Omental fat pad (tissue), 4 donors: ENCODE measurements around the gene RGS10. TPM values are rescaled to one million over a fixed set of nuclear protein-coding genes. Genes with fewer than 3 reads are reported as not detected.

Source experiments
- ATAC-seq: fragments of 150-250 bp; one replicate; pipeline ENCODE4 v1.9.1; 2016; ENCODE audit warnings: mild to moderate bottlenecking, moderate library complexity; ENCODE audit not compliant: low FRiP score
- DNase-seq: peaks from one replicate; pipeline ENCODE4 v3.0.0-alpha.2; 2019; ENCODE audit warnings: low spot score
- CTCF ChIP-seq, 3 donors: fragments of 450-650 bp; IDR thresholded peaks; one replicate each; pipeline ENCODE4 v1.5.1; 2016 to 2017; ENCODE audit warnings: antibody characterized with exemption in 3 of 3, mild to moderate bottlenecking in 3 of 3, moderate library complexity in 2 of 3
- total RNA-seq, 4 donors: library from RNA; depleted of rRNA; stranded (reverse); fragments of >200 nt; gene quantifications; one replicate each; pipeline ENCODE4 v1.1.0, GENCODE V29; 2016

The RGS10 gene
- total RNA-seq, 4 donors from 2014 or later, result 12.3 to 40.2 (median 18.7) TPM

- no peak for TF ChIP-seq CTCF (IDR thresholded peaks at IDR 0.05)
- peak; percentile 41 for ATAC-seq
- no peak for DNase-seq
Measured at GRCh38 chr10:119521443-119522204, 20.9 kb downstream of the RGS10 start.

DNA sequence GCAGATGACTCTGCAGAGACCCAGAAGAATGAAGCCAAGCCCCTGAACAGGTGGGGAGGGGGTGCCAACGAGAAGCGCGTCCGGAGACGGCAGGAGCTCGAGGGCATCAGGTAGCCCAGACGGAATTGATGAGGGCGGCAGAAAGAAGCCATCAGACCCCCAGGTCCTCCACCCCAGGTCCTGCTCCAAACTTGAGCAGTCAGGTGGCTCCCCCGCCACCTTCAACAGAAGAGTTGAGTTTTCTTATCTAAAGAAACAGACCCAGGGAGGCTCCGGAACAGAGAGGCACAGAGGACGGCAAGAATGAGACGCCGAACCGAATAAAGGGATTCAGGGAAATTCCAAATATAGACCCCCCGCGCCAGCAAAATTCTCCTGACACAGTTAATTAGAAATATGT is 22.2 kb downstream of the RGS10 start:
- ATAC-seq, result no peak
- DNase-seq, result no peak

DNA sequence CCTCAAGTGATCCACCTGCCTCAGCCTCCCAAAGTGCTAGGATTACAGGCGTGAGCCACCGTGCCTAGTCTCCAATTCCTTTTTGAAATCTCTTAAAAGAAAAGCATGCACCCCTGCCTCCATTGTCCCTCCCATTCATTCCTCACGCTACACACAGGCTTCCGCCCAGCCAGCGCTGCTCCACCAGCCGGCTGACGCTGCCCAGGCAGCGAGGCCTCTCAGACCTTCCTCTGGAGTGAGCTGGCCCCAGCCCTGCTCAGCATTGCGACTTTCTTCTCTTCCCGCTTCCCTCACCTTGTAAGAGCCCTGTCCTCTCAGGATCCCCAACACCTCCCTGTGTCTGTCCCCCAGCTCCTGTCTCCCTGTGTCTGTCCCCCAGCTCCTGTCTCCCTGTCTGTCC is 23.6 kb downstream of the RGS10 start:
- no peak for TF ChIP-seq CTCF (IDR thresholded peaks at IDR 0.05)
- ATAC-seq (no peak), DNase-seq (no peak)

More for the DNA sequence above, 22.2 kb downstream of the RGS10 start:
- no peak for TF ChIP-seq CTCF (IDR thresholded peaks at IDR 0.05)

DNA sequence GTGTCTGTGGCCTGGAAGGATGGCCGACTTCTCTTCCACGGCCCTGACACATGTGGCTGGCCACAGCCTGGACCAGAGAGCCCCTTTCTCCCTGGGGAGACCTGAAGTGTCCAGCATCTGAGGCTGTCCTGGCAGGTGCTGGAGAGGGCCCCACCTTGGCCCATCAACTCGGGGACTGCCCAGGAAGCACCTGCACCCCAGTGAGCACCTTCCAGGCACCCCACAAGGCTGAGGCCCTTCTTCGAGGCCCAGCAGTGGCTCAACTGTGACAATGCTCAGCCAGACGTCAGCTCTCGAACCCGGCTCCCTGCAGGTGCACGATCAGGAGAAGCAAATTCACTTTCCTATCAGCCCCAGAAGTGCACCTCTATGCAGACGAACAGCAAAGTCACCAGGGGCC is 24.3 kb downstream of the RGS10 start:
- TF ChIP-seq CTCF (IDR thresholded peaks at IDR 0.05), result no peak
- no peak for DNase-seq
- no peak for ATAC-seq

GRCh38 chr10:119517235-119518141 is 25.0 kb downstream of the RGS10 start:
- DNase-seq (no peak), ATAC-seq (peak; percentile 15)
- no peak for TF ChIP-seq CTCF (IDR thresholded peaks at IDR 0.05)

GRCh38 chr10:119516381-119517234 is 25.9 kb downstream of the RGS10 start:
- DNase-seq (no peak), ATAC-seq (no peak)
- no peak for TF ChIP-seq CTCF (IDR thresholded peaks at IDR 0.05)
